Body of pancreas (tissue), 4 donors: Measurements from ENCODE around the gene JMJD6. TPM values are rescaled to one million over a fixed set of nuclear protein-coding genes. Genes with fewer than 3 reads are reported as not detected.

ENCODE experiments used
- ATAC-seq: fragments of 150-250 bp; one replicate; pipeline ENCODE4 v1.9.1; 2016
- DNase-seq, 4 donors: peaks; one replicate each; pipeline ENCODE4 v3.0.0-alpha.2; 2019
- H3K27ac ChIP-seq, 4 donors: fragments of 200-600 bp; sonication (generic); 1 replicate in 3 of 4; 2 replicates in 1 of 4; pipeline versions ENCODE4 v1.5.1 to v1.6.1; 2016 to 2019; ENCODE audit warnings: mild to moderate bottlenecking in 1 of 4, mixed read lengths in 1 of 4, moderate library complexity in 1 of 4
- H3K27me3 ChIP-seq, 2 donors: fragments of 200-600 bp; sonication (generic); one replicate each; pipeline ENCODE4 v1.6.0; 2016; ENCODE audit warnings: mild to moderate bottlenecking in 1 of 2
- H3K36me3 ChIP-seq, 2 donors: fragments of 200-600 bp; sonication (generic); replicated peaks in 1 of 2; 2 replicates each; pipeline ENCODE4 v1.5.1; 2016; ENCODE audit warnings: low read depth in 2 of 2; ENCODE audit not compliant: insufficient read depth in 1 of 2
- H3K4me1 ChIP-seq: fragments of 200-600 bp; sonication (generic); one replicate; pipeline ENCODE4 v1.6.0; 2016
- H3K4me3 ChIP-seq, 2 donors: fragments of 200-600 bp; sonication (generic); 1 replicate in 1 of 2; 2 replicates in 1 of 2; pipeline ENCODE4 v1.5.1; 2016 to 2019
- H3K9me3 ChIP-seq, 3 donors: fragments of 200-600 bp; sonication (generic); 1 replicate in 2 of 3; 2 replicates in 1 of 3; pipeline ENCODE4 v1.5.1; 2016
- POLR2A ChIP-seq, 3 donors: fragments of 450-650 bp; IDR thresholded peaks; one replicate each; pipeline ENCODE4 v1.6.1; 2016; ENCODE audit warnings: antibody characterized with exemption in 3 of 3, mild to moderate bottlenecking in 2 of 3
- WGBS, 2 donors: methylation state at CpG; one replicate each; pipeline ENCODE4 v1.1.5; 2017; 5-methylcytosine and 5-hydroxymethylcytosine counted together
- intact Hi-C: fragments of 100-400 bp; cut with DNase I; formaldehyde crosslinking; loops from one replicate; pipeline ENCODE4 v1.15.1; 2023
- total RNA-seq, 2 donors: library from RNA; depleted of rRNA; stranded (reverse); fragments of >200 nt; gene quantifications; one replicate each; pipeline ENCODE4 v1.1.0, GENCODE V29; 2016
- TF ChIP-seq, protein P1 (sequence below), 7 experiments: fragments of 450-650 bp in 4 of 7; fragments of 200-600 bp in 3 of 7; sonication (generic) in 3 of 7; IDR thresholded peaks; one replicate each; pipeline ENCODE4 v1.5.1; 2016 to 2019; ENCODE audit warnings: antibody characterized with exemption in 7 of 7

JMJD6 gene
- total RNA-seq, 2 donors from 2014 or later, result 15.2 to 20.0 TPM

GRCh38 chr17:76686538-76687297 is 39.7 kb downstream of the JMJD6 start:
- 70 to 74% methylated on average over 13 to 14 of the region's 15 CpGs for WGBS, 2 donors
- Histone ChIP-seq H3K4me3 (no peak overlapping the region), H3K4me1 (peaks cover 15% of the 10 kb centered on the region), H3K27ac (peak overlapping the region; percentile 5 to 59 (median 12)), H3K9me3 (no peaks in the 10 kb centered on the region), H3K36me3 (no peaks in the 10 kb centered on the region), H3K27me3 (no peaks in the 10 kb centered on the region)
- ATAC-seq (no peak), DNase-seq (no peak)
- TF ChIP-seq, protein P1, sequence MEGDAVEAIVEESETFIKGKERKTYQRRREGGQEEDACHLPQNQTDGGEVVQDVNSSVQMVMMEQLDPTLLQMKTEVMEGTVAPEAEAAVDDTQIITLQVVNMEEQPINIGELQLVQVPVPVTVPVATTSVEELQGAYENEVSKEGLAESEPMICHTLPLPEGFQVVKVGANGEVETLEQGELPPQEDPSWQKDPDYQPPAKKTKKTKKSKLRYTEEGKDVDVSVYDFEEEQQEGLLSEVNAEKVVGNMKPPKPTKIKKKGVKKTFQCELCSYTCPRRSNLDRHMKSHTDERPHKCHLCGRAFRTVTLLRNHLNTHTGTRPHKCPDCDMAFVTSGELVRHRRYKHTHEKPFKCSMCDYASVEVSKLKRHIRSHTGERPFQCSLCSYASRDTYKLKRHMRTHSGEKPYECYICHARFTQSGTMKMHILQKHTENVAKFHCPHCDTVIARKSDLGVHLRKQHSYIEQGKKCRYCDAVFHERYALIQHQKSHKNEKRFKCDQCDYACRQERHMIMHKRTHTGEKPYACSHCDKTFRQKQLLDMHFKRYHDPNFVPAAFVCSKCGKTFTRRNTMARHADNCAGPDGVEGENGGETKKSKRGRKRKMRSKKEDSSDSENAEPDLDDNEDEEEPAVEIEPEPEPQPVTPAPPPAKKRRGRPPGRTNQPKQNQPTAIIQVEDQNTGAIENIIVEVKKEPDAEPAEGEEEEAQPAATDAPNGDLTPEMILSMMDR (IDR thresholded peaks at IDR 0.05), result no peak
- TF ChIP-seq POLR2A (IDR thresholded peaks at IDR 0.05), result no peak
- intact Hi-C loops, result no loop called here

DNA sequence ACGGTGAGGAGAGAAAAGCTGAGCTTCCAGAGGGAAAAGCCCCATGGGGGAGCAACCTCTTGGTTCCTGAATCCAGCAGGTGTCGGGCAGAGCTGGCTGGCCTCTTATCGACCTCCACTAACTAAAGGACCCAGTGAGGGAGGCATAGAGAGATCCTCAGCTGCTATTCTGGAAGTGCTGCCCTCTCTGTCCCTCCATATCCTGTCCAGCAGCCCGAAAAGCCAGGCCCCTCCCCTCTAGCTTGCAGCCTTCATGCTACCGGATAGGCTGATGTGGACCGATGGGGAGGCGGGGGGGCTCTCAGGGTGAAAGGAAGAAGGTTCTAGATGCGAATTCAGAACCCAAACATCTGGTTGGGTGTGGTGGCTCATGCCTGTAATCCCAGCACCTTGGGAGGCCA is 40.6 kb downstream of the JMJD6 start:
- H3K9me3 ChIP-seq, result no peaks in the 10 kb centered on the region
- no peak for DNase-seq
- WGBS, 2 donors, result 80 to 87% methylated on average over 3 to 8 of the region's 8 CpGs
- intact Hi-C loops, result no loop called here
- H3K4me3 ChIP-seq, result no peak overlapping the region
- TF ChIP-seq, protein P1 (IDR thresholded peaks at IDR 0.05), result no peak
- no peak for TF ChIP-seq POLR2A (IDR thresholded peaks at IDR 0.05)
- no peaks in the 10 kb centered on the region for H3K27me3 ChIP-seq
- no peak overlapping the region for H3K27ac ChIP-seq
- no peaks in the 10 kb centered on the region for H3K36me3 ChIP-seq
- ATAC-seq, result no peak
- H3K4me1 ChIP-seq, result peaks cover 19% of the 10 kb centered on the region

DNA sequence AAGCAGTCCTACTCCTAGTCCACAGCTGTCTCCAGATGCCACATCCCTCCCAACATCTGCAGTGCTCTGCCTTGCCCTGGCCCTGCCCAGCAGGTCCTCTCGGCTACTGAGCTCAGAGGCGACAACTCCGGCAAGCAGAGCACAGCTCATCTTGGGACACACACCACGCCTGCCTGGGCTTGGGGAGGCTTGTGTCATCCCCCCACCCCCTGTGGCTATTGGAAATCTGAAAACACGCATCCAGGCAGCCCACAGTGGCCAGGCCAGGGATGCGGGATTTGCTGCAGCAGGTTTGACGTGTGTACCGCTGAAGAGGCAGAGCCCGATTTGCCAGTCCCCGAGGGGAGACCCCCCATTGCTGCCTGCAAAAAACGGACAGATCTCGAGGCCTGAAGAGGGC is 41.0 kb downstream of the JMJD6 start:
- TF ChIP-seq, protein P1 (IDR thresholded peaks at IDR 0.05), result no peak
- TF ChIP-seq POLR2A (IDR thresholded peaks at IDR 0.05), result no peak
- WGBS, 2 donors, result 83 to 89% methylated on average over 7 to 12 of the region's 12 CpGs

GRCh38 chr17:76684756-76685155 is 41.6 kb downstream of the JMJD6 start:
- peaks cover 19% of the 10 kb centered on the region for H3K4me1 ChIP-seq

More for the DNA sequence above, 41.0 kb downstream of the JMJD6 start:
- Histone ChIP-seq H3K4me1 (peaks cover 19% of the 10 kb centered on the region), H3K27me3 (no peaks in the 10 kb centered on the region), H3K36me3 (peaks cover 0 to 3% of the 10 kb centered on the region in 2 donors), H3K27ac (no peak overlapping the region), H3K9me3 (no peaks in the 10 kb centered on the region), H3K4me3 (no peak overlapping the region)
- no peak for DNase-seq
- ATAC-seq, result no peak
- intact Hi-C loops, result no loop called here

More at GRCh38 chr17:76684756-76685155, 41.6 kb downstream of the JMJD6 start:
- ATAC-seq (no peak), DNase-seq (no peak)
- WGBS, 2 donors, result 88 to 91% methylated on average over 6 of the region's 7 CpGs
- intact Hi-C loops, result no loop called here
- TF ChIP-seq POLR2A (IDR thresholded peaks at IDR 0.05), result no peak
- TF ChIP-seq, protein P1 (IDR thresholded peaks at IDR 0.05), result no peak
- no peak overlapping the region for H3K27ac ChIP-seq
- peaks cover 0 to 3% of the 10 kb centered on the region in 2 donors for H3K36me3 ChIP-seq
- no peaks in the 10 kb centered on the region for H3K9me3 ChIP-seq
- H3K27me3 ChIP-seq, result no peaks in the 10 kb centered on the region
- no peak overlapping the region for H3K4me3 ChIP-seq
